Fibroblast of mammary gland (primary cell): ENCODE results near the gene PRODH2.

ENCODE experiments used
- DNase-seq: peaks from one replicate; pipeline ENCODE4 v3.0.0-alpha.2; 2010; ENCODE audit warnings: low read depth
- H3K4me3 ChIP-seq: 2 replicates; pipeline ENCODE4 v1.5.1; 2011; ENCODE audit warnings: low read depth, mild to moderate bottlenecking, low read length, moderate library complexity; ENCODE audit not compliant: control insufficient read depth
- TF ChIP-seq, protein P1 (sequence below): conservative IDR thresholded peaks from 2 replicates; pipeline ENCODE4 v1.5.1; 2011; ENCODE audit warnings: low read depth, low read length, inconsistent platforms; ENCODE audit not compliant: control insufficient read depth, insufficient read depth

Gene PRODH2

DNA sequence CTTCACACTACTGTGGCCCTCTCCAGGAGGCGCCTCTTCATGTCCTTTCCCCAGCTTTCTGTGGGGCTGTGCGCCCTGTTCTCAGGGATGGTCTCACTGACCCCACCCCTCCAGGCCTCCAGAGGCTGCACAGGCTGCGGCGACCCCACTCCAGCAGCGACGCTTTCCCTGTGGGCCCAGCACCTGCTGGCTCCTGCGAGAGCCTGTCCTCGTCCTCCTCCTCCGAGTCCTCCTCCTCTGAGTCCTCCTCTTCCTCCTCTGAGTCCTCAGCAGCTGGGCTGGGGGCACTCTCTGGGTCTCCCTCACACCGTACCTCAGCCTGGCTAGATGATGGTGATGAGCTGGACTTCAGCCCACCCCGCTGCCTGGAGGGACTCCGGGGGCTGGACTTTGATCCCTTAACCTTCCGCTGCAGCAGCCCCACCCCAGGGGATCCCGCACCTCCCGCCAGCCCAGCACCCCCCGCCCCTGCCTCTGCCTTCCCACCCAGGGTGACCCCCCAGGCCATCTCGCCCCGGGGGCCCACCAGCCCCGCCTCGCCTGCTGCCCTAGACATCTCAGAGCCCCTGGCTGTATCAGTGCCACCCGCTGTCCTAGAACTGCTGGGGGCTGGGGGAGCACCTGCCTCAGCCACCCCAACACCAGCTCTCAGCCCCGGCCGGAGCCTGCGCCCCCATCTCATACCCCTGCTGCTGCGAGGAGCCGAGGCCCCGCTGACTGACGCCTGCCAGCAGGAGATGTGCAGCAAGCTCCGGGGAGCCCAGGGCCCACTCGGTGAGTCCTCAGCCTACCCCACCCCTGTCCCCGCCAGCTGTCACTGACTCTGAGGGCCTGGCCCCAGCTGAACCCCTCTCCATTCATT lies 26.1 kb downstream of the PRODH2 start:
- no peak overlapping the region for H3K4me3 ChIP-seq
- DNase-seq: no peak
- TF ChIP-seq, protein P1, sequence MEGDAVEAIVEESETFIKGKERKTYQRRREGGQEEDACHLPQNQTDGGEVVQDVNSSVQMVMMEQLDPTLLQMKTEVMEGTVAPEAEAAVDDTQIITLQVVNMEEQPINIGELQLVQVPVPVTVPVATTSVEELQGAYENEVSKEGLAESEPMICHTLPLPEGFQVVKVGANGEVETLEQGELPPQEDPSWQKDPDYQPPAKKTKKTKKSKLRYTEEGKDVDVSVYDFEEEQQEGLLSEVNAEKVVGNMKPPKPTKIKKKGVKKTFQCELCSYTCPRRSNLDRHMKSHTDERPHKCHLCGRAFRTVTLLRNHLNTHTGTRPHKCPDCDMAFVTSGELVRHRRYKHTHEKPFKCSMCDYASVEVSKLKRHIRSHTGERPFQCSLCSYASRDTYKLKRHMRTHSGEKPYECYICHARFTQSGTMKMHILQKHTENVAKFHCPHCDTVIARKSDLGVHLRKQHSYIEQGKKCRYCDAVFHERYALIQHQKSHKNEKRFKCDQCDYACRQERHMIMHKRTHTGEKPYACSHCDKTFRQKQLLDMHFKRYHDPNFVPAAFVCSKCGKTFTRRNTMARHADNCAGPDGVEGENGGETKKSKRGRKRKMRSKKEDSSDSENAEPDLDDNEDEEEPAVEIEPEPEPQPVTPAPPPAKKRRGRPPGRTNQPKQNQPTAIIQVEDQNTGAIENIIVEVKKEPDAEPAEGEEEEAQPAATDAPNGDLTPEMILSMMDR: no peak

DNA sequence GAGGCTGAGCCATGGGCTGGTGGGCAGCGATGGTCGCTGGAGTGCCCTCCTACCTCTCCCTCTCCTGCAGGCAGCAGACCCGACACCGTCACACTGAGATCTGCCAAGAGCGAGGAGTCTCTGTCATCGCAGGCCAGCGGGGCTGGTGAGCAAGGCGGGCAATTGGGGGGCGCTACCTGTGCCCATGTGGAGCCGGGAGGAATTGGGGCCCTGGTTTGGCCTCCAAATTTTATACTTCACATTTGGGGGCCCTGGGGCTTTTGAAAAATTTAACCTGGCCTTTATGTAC lies 27.4 kb downstream of the PRODH2 start:
- DNase-seq: no peak
- TF ChIP-seq, protein P1: no peak

DNA sequence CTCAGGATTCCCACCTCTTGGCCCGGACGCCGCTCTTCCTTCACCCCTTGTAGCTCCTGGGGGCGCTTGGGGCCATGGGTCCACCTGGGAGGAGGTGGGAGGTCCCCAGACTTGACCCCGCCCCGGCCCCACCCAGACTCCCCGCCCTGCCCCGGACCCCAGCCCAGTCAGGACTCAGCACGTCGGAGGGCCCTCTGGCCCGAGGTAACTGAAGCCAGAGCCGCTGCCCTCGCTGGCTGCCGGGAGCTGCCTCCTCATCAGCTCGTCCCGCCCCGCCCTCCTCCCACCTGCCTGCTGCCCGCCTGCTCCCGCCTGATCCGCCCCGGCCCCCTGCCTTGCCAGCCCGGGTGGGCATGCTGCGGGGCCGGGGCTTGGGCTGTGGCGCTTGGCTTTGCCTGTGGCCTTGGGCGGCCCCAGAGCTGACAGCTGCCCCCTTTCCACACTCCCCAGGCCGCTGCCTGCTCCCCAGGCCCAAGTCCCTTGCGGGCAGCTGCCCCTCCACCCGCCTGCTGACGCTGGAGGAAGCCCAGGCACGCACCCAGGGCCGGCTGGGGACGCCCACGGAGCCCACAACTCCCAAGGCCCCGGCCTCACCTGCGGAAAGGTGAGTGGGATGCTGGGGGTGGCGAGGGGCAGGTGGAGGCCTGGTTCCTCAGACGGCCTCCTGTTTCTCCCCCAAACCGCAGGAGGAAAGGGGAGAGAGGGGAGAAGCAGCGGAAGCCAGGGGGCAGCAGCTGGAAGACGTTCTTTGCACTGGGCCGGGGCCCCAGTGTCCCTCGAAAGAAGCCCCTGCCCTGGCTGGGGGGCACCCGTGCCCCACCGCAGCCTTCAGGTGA lies 27.9 kb downstream of the PRODH2 start:
- DNase-seq: no peak
- no peak overlapping the region for H3K4me3 ChIP-seq
- TF ChIP-seq, protein P1: no peak

More for the DNA sequence above, 27.4 kb downstream of the PRODH2 start:
- no peak overlapping the region for H3K4me3 ChIP-seq

DNA sequence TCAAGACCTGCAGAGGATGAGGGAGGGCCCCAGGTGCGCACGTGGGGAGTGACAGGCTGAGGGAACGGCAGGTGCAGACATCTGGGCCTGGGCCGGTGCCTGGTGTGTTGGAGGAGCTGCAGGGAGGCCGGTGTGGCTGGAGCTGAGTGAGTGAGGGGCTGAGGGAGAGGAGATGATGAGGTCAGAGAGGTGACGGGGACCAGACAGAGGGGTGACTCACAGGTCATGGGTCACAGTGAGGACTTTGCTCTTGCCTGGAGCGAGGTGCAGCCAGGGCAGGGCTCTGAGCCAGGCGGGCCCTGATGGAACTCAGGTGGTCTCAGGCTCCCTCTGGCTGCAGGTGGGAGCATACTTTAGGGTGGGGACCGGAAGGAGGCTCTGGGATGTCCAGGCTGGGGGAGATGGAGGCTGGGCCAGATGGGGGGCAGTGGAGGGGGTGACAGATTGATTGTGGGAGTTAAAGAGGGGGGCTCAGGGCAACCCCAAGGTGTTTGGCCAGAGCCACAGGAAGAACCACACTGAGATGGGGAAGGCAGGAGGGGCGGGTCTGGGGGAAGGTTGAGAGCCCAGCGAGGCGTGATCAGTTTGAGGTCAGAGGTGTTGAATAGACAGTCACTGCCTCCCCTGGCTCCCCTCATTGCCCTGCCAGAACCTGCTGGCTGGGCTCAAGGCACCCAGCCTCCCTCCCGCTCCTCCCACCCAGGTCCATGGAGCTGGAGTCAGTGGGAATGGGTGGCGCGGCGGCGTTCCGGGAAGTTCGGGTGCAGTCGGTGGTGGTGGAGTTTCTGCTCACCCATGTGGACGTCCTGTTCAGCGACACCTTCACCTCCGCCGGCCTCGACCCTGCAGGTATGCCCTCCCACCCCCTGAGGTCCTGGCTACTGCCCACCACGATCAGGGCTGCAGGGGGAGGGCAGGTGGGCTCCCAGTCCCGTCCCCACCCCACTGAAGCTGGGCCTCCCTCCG lies 28.9 kb downstream of the PRODH2 start:
- DNase-seq: no peak
- H3K4me3 ChIP-seq: no peak overlapping the region
- TF ChIP-seq, protein P1: no peak

DNA sequence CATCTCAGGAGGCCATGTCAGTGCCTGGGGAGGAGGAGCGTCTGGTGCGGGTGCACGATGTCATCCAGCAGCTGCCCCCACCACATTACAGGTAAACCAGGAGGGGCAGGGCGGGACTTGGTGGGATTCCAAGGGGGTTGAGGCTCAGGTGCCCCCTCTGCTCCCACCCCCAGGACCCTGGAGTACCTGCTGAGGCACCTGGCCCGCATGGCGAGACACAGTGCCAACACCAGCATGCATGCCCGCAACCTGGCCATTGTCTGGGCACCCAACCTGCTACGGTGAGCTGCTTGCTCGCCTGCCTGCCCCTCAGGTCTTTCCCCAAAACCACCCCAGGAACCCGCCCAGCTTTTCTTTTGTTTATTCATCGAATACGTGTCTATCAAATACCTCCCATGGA lies 30.1 kb downstream of the PRODH2 start:
- TF ChIP-seq, protein P1: no peak
- no peak overlapping the region for H3K4me3 ChIP-seq
- no peak for DNase-seq

DNA sequence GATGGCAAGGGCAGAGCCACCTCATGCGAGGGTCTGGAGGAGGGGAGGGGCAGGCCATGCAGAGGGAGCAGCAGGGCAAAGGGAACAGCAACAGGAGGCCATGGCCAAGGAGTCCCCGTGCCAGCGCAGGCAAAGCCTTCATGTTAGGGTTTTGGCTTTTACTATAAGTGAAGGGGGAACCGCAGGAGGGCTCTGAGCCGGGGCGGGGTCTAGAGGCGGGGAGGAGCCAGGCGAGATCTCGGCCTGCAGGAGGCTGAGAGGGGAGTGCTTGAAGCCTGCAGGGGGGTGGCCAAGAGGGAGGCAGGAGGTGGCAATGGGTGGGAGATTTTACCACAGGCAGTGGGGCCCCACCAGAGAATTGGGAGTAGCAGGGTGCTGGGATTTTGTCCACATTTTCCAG lies 31.0 kb downstream of the PRODH2 start:
- no peak for DNase-seq
- H3K4me3 ChIP-seq: no peak overlapping the region
- TF ChIP-seq, protein P1: no peak
